Common myeloid progenitor, CD34-positive (primary cell): Measurements from ENCODE around the gene ITPKB.

Source experiments
- CTCF ChIA-PET: fragments of 350-600 bp; sonication (Branson Sonifier 250); formaldehyde crosslinking; loops from one replicate; lab custom pipeline; 2021; ENCODE audit warnings: antibody characterized with exemption; lab: Charles Lee
- POLR2A ChIA-PET: fragments of 350-600 bp; sonication (Branson Sonifier 250); formaldehyde crosslinking; loops from one replicate; lab custom pipeline; 2021; ENCODE audit warnings: antibody characterized with exemption; lab: Charles Lee
- DNase-seq, 3 donors: peaks; one replicate each; pipeline versions ENCODE4 v3.0.0 to v3.0.0-alpha.2; 2013
- H3K27ac ChIP-seq, 2 experiments: 1 replicate in 1 of 2; 2 replicates in 1 of 2; pipeline ENCODE4 v1.7.0; 2013; ENCODE audit warnings: inconsistent platforms in 2 of 2, low read length in 2 of 2, mild to moderate bottlenecking in 2 of 2, low read depth in 1 of 2, moderate library complexity in 1 of 2; ENCODE audit not compliant: severe bottlenecking in 2 of 2, insufficient read depth in 1 of 2, poor library complexity in 1 of 2
- H3K27me3 ChIP-seq, 5 experiments: replicated peaks in 2 of 5; 1 replicate in 3 of 5; 2 replicates in 2 of 5; pipeline versions ENCODE4 v1.6.1 to v1.7.0; 2013; ENCODE audit warnings: low read length in 4 of 5, mild to moderate bottlenecking in 2 of 5, moderate library complexity in 2 of 5, inconsistent platforms in 1 of 5; ENCODE audit not compliant: insufficient read depth in 5 of 5, control insufficient read depth in 4 of 5
- H3K36me3 ChIP-seq, 4 experiments: 1 replicate in 2 of 4; 2 replicates in 2 of 4; pipeline versions ENCODE4 v1.6.1 to v1.7.0; 2013; ENCODE audit warnings: low read length in 3 of 4, control low read depth in 1 of 4, mild to moderate bottlenecking in 1 of 4; ENCODE audit not compliant: control insufficient read depth in 4 of 4, insufficient read depth in 4 of 4
- H3K4me1 ChIP-seq, 4 experiments: 1 replicate in 3 of 4; 2 replicates in 1 of 4; pipeline versions ENCODE4 v1.6.1 to v1.7.1; 2013; ENCODE audit warnings: low read length in 3 of 4, mild to moderate bottlenecking in 3 of 4, control low read depth in 1 of 4, inconsistent platforms in 1 of 4, moderate library complexity in 1 of 4; ENCODE audit not compliant: control insufficient read depth in 4 of 4, insufficient read depth in 4 of 4; ENCODE audit errors: control extremely low read depth in 1 of 4
- H3K4me3 ChIP-seq, 7 experiments: 1 replicate in 4 of 7; 2 replicates in 3 of 7; pipeline versions ENCODE4 v1.5.1 to v1.7.0; 2013; ENCODE audit warnings: mild to moderate bottlenecking in 7 of 7, low read length in 6 of 7, moderate library complexity in 6 of 7, inconsistent platforms in 2 of 7, low read depth in 2 of 7, control low read depth in 1 of 7; ENCODE audit not compliant: insufficient read depth in 4 of 7, control insufficient read depth in 1 of 7; ENCODE audit errors: extremely low read depth in 1 of 7
- H3K9me3 ChIP-seq, 5 experiments: 1 replicate in 4 of 5; 2 replicates in 1 of 5; pipeline versions ENCODE4 v1.6.1 to v1.7.1; 2013; ENCODE audit warnings: low read length in 4 of 5, mild to moderate bottlenecking in 2 of 5, inconsistent platforms in 1 of 5, low read depth in 1 of 5, moderate library complexity in 1 of 5; ENCODE audit not compliant: control insufficient read depth in 4 of 5, insufficient read depth in 2 of 5; ENCODE audit errors: control extremely low read depth in 1 of 5
- WGBS: methylation state at CpG from one replicate; pipeline ENCODE4 v1.1.5; 2013; ENCODE audit not compliant: insufficient coverage; 5-methylcytosine and 5-hydroxymethylcytosine counted together

ITPKB gene

GRCh38 chr1:226743259-226743658, 4.2 kb upstream of the ITPKB start:
- H3K9me3 ChIP-seq, result peaks cover 0 to 3% (median 0%) of the 10 kb centered on the region in 5 experiments
- no peak overlapping the region for H3K4me3 ChIP-seq
- DNase-seq, result no peak
- POLR2A ChIA-PET, result no interaction called here
- no peak overlapping the region for H3K27ac ChIP-seq
- CTCF ChIA-PET, result no interaction called here
- H3K4me1 ChIP-seq, result peaks cover 10 to 18% (median 12%) of the 10 kb centered on the region in 4 experiments
- no peaks in the 10 kb centered on the region for H3K36me3 ChIP-seq
- H3K27me3 ChIP-seq, result no peaks in the 10 kb centered on the region

- peaks cover 10 to 38% (median 28%) of the 10 kb centered on the region in 4 experiments for H3K4me1 ChIP-seq
- no peak for DNase-seq
- H3K27me3 ChIP-seq, result no peaks in the 10 kb centered on the region
- ChIA-PET POLR2A (no interaction called here), CTCF (interaction anchor here (0.7 to 2.6 kb wide), 2 partner anchors 8 to 106 kb away, joined by 3 to 6 read pairs; no protein-coding TSS in a partner anchor)
- peaks cover 0 to 3% (median 0%) of the 10 kb centered on the region in 5 experiments for H3K9me3 ChIP-seq
- H3K36me3 ChIP-seq, result peaks cover 0 to 7% (median 4%) of the 10 kb centered on the region in 4 experiments
- WGBS, result 83% methylated on average over 2 of the region's 3 CpGs
- H3K27ac ChIP-seq, result no peak overlapping the region
- H3K4me3 ChIP-seq, result no peak overlapping the region
These were observed 1.9 kb upstream of the ITPKB start for GRCh38 chr1:226741009-226741408.

GRCh38 chr1:226739696-226740065, 599 bp upstream of the ITPKB start:
- Histone ChIP-seq H3K4me1 (peaks cover 17 to 45% (median 41%) of the 10 kb centered on the region in 4 experiments), H3K9me3 (peaks cover 0 to 3% (median 0%) of the 10 kb centered on the region in 5 experiments), H3K27me3 (no peaks in the 10 kb centered on the region), H3K27ac (peak overlapping the region in 1 of 2 experiments; percentile 76), H3K4me3 (peak overlapping the region in 6 of 7 experiments; percentile 8 to 98 (median 86)), H3K36me3 (peaks cover 8 to 19% (median 15%) of the 10 kb centered on the region in 4 experiments)
- POLR2A ChIA-PET, result interaction anchor here (0.7 to 1.2 kb wide), 2 partner anchors 20 to 39 kb away, joined by 3 to 5 read pairs; no protein-coding TSS in a partner anchor
- CTCF ChIA-PET, result interaction anchor here (1.0 to 2.6 kb wide), 4 partner anchors 12 to 104 kb away, joined by 4 to 6 read pairs (median 5); no protein-coding TSS in a partner anchor
- 44% methylated on average over 2 of the region's 3 CpGs for WGBS
- no peak for DNase-seq

- CTCF ChIA-PET, result interaction anchor here (1.2 to 2.6 kb wide), 4 partner anchors 16 to 103 kb away, joined by 3 to 6 read pairs (median 5); no protein-coding TSS in a partner anchor
- Histone ChIP-seq H3K4me1 (peaks cover 17 to 55% (median 52%) of the 10 kb centered on the region in 4 experiments), H3K4me3 (peak overlapping the region; percentile 84 to 98 (median 90)), H3K9me3 (peaks cover 0 to 3% (median 0%) of the 10 kb centered on the region in 5 experiments), H3K27me3 (no peaks in the 10 kb centered on the region), H3K27ac (peak overlapping the region; percentile 46 to 76), H3K36me3 (peaks cover 8 to 29% (median 22%) of the 10 kb centered on the region in 4 experiments)
- POLR2A ChIA-PET, result interaction anchor here (0.7 to 1.2 kb wide), 3 partner anchors 21 to 91 kb away, joined by 3 read pairs; no protein-coding TSS in a partner anchor
- DNase-seq, result peak; percentile 32 to 60 (median 40)
- WGBS, result 0% methylated on average over 47 of the region's 52 CpGs
These were observed 574 bp downstream of the ITPKB start for GRCh38 chr1:226738421-226738994.

- Histone ChIP-seq H3K9me3 (no peaks in the 10 kb centered on the region), H3K27me3 (no peaks in the 10 kb centered on the region), H3K36me3 (peaks cover 8 to 33% (median 22%) of the 10 kb centered on the region in 4 experiments), H3K4me3 (peak overlapping the region; percentile 84 to 98 (median 90)), H3K27ac (peak overlapping the region; percentile 25 to 46), H3K4me1 (peaks cover 17 to 61% (median 58%) of the 10 kb centered on the region in 4 experiments)
- 0% methylated on average over 38 of the region's 49 CpGs for WGBS
- peak; percentile 27 to 64 (median 51) for DNase-seq
- ChIA-PET CTCF (no interaction called here), POLR2A (interaction anchor here (0.7 to 1.0 kb wide), 3 partner anchors 21 to 91 kb away, joined by 3 read pairs; no protein-coding TSS in a partner anchor)
These were observed 1.2 kb downstream of the ITPKB start for GRCh38 chr1:226737819-226738420.

GRCh38 chr1:226736908-226737818, 1.9 kb downstream of the ITPKB start:
- POLR2A ChIA-PET, result interaction anchor here (1.0 kb wide), 1 partner anchor 43 kb away, joined by 3 read pairs; no protein-coding TSS in a partner anchor
- Histone ChIP-seq H3K27ac (no peak overlapping the region), H3K36me3 (peaks cover 8 to 37% (median 22%) of the 10 kb centered on the region in 4 experiments), H3K27me3 (no peaks in the 10 kb centered on the region), H3K4me3 (peak overlapping the region; percentile 84 to 98 (median 90)), H3K9me3 (no peaks in the 10 kb centered on the region), H3K4me1 (peaks cover 17 to 66% (median 62%) of the 10 kb centered on the region in 4 experiments)
- 8% methylated on average over 81 of the region's 89 CpGs for WGBS
- CTCF ChIA-PET, result interaction anchor here (0.7 to 1.8 kb wide), 6 partner anchors 9 to 49 kb away, joined by 3 to 6 read pairs (median 4); no protein-coding TSS in a partner anchor
- peak; percentile 42 to 79 (median 67) for DNase-seq
